ENCODE measurements around the gene FHL1. TPM values are rescaled to one million over a fixed set of nuclear protein-coding genes. Genes with fewer than 3 reads are reported as not detected.

The FHL1 gene
- total RNA-seq, 1 experiment from 2014 or later = 20.0 TPM

DNA sequence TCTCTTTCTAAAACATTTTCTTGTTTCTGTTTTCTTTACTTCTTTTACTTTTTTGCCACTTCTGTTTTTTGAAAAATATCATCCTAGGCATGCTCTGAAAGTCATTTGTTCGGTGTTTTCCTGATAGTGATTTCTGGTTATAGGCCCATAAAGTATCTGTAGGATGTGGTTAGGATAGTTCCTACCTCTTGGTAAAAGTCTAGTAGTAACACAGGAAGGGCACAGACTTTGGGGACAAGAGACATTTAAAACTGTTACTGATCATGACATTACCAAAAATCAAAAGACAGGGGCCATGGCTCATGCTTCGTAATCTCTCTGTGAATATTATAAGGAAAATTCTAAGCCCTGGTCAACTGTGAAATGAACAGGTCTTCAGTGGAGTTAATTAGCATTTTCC lies 44.8 kb downstream of the FHL1 start:
- intact Hi-C loops (cut with micrococcal nuclease) = no loop called here
- no peaks in the 10 kb centered on the region for H4K20me1 ChIP-seq (ENCODE audit: insufficient read depth)
- no peak for ATAC-seq
- H3K9me3 ChIP-seq (ENCODE audit: control insufficient read depth in 1 of 2, insufficient read depth in 1 of 2, low read depth in 1 of 2, low read length in 2 of 2) = no peaks in the 10 kb centered on the region
- no peaks in the 10 kb centered on the region for H3K79me2 ChIP-seq (ENCODE audit: insufficient read depth, low read length)
- TF ChIP-seq CBX3 (IDR thresholded peaks at IDR 0.05; ENCODE audit: low read depth) = no peak
- H3K36me3 ChIP-seq (ENCODE audit: control insufficient read depth in 1 of 2, insufficient read depth in 2 of 2, low read length in 2 of 2) = no peaks in the 10 kb centered on the region
- H3K4me3 ChIP-seq (replicated peaks in 1 of 2; ENCODE audit: low read depth in 1 of 2, low read length in 2 of 2) = no peak overlapping the region
- no peak overlapping the region for H3K27ac ChIP-seq (ENCODE audit: low read depth, low read length)
- H3K4me2 ChIP-seq (ENCODE audit: low read length) = no peak overlapping the region
- H3K9ac ChIP-seq (ENCODE audit: low read length) = no peak overlapping the region
- CTCF ChIA-PET = no interaction called here
- POLR2A ChIA-PET = no interaction called here
- no peak for DNase-seq (ENCODE audit: low read depth, low spot score)
- BruUV-seq (replicated peaks) = no TSS peak
- H3K4me1 ChIP-seq (ENCODE audit: control insufficient read depth in 1 of 2, insufficient read depth in 2 of 2, low read length in 2 of 2) = no peaks in the 10 kb centered on the region
- H2AFZ ChIP-seq (ENCODE audit: low read depth, low read length, poor library complexity, severe bottlenecking) = no peak overlapping the region
- H3K9me2 ChIP-seq (ENCODE audit: insufficient read depth) = no peaks in the 10 kb centered on the region
- RAD21 ChIA-PET (ENCODE audit: low non-redundant PET in 1 of 2, low total read pairs in 2 of 2, uncharacterized antibody in 2 of 2, unreplicated experiment in 2 of 2) = no interaction called here
- H3K27me3 ChIP-seq (ENCODE audit: insufficient read depth, low read length) = no peaks in the 10 kb centered on the region

DNA sequence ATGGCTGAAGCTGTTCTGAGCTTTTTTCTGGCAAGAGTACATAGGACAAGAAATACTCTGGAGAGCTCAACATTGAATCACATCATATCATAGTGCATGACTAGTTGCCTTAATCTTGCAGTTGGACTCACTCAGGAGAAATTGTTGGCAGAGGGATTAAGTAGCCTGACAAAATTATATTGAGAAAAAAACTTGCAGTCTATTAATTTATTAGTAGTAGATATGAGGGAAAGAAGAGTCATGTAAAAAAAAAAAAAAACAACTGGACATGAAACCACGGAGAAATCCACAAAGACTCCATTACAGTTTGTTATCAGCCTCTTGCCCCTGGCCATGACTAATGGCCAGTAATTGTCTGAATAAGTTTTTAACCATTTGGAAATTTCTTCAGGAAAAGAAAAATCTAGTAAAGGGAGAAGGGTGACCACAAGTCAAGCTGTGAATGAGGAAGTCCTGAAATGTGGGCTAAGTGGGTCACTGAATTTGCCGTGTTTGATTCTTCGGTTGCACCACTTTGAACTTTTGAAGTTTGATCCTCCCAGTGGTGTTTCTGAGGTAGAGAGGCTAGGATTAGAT lies 45.6 kb downstream of the FHL1 start:
- ChIA-PET RAD21 (ENCODE audit: low non-redundant PET in 1 of 2, low total read pairs in 2 of 2, uncharacterized antibody in 2 of 2, unreplicated experiment in 2 of 2) (no interaction called here), POLR2A (no interaction called here), CTCF (no interaction called here)
- H2AFZ ChIP-seq (ENCODE audit: low read depth, low read length, poor library complexity, severe bottlenecking) = no peak overlapping the region
- TF ChIP-seq YY1 (IDR thresholded peaks at IDR 0.05; ENCODE audit: extremely low read depth, insufficient replicate concordance, low read depth, low read length) = no peak
- DNase-seq (ENCODE audit: low read depth, low spot score) (no peak), ATAC-seq (no peak)
- intact Hi-C loops (cut with micrococcal nuclease) = no loop called here
- no peaks in the 10 kb centered on the region for H3K27me3 ChIP-seq (ENCODE audit: insufficient read depth, low read length)
- no peaks in the 10 kb centered on the region for H3K79me2 ChIP-seq (ENCODE audit: insufficient read depth, low read length)
- no peaks in the 10 kb centered on the region for H4K20me1 ChIP-seq (ENCODE audit: insufficient read depth)
- no peak overlapping the region for H3K4me3 ChIP-seq (replicated peaks in 1 of 2; ENCODE audit: low read depth in 1 of 2, low read length in 2 of 2)
- no peaks in the 10 kb centered on the region for H3K9me3 ChIP-seq (ENCODE audit: control insufficient read depth in 1 of 2, insufficient read depth in 1 of 2, low read depth in 1 of 2, low read length in 2 of 2)
- no peak overlapping the region for H3K4me2 ChIP-seq (ENCODE audit: low read length)
- no peak overlapping the region for H3K27ac ChIP-seq (ENCODE audit: low read depth, low read length)
- H3K9me2 ChIP-seq (ENCODE audit: insufficient read depth) = no peaks in the 10 kb centered on the region
- H3K4me1 ChIP-seq (ENCODE audit: control insufficient read depth in 1 of 2, insufficient read depth in 2 of 2, low read length in 2 of 2) = no peaks in the 10 kb centered on the region
- H3K36me3 ChIP-seq (ENCODE audit: control insufficient read depth in 1 of 2, insufficient read depth in 2 of 2, low read length in 2 of 2) = no peaks in the 10 kb centered on the region
- BruUV-seq (replicated peaks) = no TSS peak
- H3K9ac ChIP-seq (ENCODE audit: low read length) = no peak overlapping the region

DNA sequence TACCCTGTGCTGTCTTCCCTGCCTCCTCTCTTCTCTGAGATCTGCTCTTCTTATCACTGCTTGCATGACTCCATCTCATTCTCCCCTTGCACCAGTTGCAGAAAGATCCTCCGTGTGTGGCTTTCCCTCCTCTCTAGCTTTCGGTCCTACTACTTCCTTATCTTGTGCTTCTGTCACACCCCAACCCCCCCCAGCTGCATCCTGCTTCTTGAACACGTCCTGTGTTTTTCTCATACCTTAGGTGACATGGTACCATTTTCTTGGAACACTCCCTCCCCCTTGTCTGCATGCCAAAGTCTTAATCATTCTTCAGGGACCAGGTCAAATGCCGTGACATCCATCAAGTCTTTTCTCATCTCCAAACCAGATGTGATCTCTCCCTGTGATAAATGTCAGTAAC lies 46.4 kb downstream of the FHL1 start:
- H3K4me1 ChIP-seq (ENCODE audit: control insufficient read depth in 1 of 2, insufficient read depth in 2 of 2, low read length in 2 of 2) = no peaks in the 10 kb centered on the region
- H3K9me3 ChIP-seq (ENCODE audit: control insufficient read depth in 1 of 2, insufficient read depth in 1 of 2, low read depth in 1 of 2, low read length in 2 of 2) = no peaks in the 10 kb centered on the region
- BruUV-seq (replicated peaks) = no TSS peak
- H3K4me3 ChIP-seq (replicated peaks in 1 of 2; ENCODE audit: low read depth in 1 of 2, low read length in 2 of 2) = no peak overlapping the region
- ATAC-seq = no peak
- no peaks in the 10 kb centered on the region for H4K20me1 ChIP-seq (ENCODE audit: insufficient read depth)
- H3K9ac ChIP-seq (ENCODE audit: low read length) = no peak overlapping the region
- no peaks in the 10 kb centered on the region for H3K9me2 ChIP-seq (ENCODE audit: insufficient read depth)
- no peak overlapping the region for H3K27ac ChIP-seq (ENCODE audit: low read depth, low read length)
- TF ChIP-seq RAD21 (IDR thresholded peaks at IDR 0.05; ENCODE audit: low read depth) = no peak
- ChIA-PET RAD21 (ENCODE audit: low non-redundant PET in 1 of 2, low total read pairs in 2 of 2, uncharacterized antibody in 2 of 2, unreplicated experiment in 2 of 2) (no interaction called here), CTCF (no interaction called here), POLR2A (no interaction called here)
- no peaks in the 10 kb centered on the region for H3K79me2 ChIP-seq (ENCODE audit: insufficient read depth, low read length)
- no peak for DNase-seq (ENCODE audit: low read depth, low spot score)
- no peak overlapping the region for H3K4me2 ChIP-seq (ENCODE audit: low read length)
- intact Hi-C loops (cut with micrococcal nuclease) = no loop called here
- no peaks in the 10 kb centered on the region for H3K27me3 ChIP-seq (ENCODE audit: insufficient read depth, low read length)
- H3K36me3 ChIP-seq (ENCODE audit: control insufficient read depth in 1 of 2, insufficient read depth in 2 of 2, low read length in 2 of 2) = no peaks in the 10 kb centered on the region
- no peak overlapping the region for H2AFZ ChIP-seq (ENCODE audit: low read depth, low read length, poor library complexity, severe bottlenecking)
